ENCODE results near the gene POFUT2.
"Not testable (repeated sequence)": the region's sequence is repeated elsewhere in the genome, so short reads cannot be mapped to it uniquely, and the experiment has no call there.

The POFUT2 gene

DNA sequence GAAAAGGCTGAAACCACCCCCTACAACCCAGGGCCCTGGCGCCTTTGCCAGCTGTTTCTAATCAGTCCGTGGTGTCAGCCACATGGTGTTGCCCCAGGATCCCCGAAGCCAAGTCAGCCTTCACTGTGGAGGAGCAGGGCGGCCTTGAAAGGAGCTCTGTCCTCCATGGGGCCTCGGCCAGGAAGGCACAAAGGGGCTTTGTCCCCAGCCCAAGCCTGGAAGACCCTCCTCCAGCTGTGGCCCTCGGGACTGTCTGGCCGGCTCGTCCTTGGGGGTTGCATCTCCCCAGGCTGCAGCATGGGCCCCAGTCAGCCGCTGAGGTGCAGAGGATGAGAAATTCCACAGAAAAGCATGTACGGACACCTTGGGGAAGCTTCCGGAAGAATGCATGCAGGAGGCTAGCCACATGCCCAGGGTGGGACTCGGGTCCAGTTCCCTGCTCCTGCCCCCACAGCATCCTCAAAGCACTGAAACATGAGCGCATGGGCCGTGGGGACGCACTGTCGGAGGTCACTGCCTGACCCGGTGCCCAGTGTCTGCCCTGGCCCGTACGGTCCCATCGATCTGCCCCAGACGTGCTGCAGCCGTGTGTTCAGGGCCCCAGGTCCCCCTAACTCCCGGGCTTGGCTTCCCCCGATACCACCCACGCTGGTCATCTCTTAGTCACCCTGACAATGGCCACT lies 38.6 kb upstream of the POFUT2 start:
- DNase-seq (ENCODE audit: low read depth) = no peak

DNA sequence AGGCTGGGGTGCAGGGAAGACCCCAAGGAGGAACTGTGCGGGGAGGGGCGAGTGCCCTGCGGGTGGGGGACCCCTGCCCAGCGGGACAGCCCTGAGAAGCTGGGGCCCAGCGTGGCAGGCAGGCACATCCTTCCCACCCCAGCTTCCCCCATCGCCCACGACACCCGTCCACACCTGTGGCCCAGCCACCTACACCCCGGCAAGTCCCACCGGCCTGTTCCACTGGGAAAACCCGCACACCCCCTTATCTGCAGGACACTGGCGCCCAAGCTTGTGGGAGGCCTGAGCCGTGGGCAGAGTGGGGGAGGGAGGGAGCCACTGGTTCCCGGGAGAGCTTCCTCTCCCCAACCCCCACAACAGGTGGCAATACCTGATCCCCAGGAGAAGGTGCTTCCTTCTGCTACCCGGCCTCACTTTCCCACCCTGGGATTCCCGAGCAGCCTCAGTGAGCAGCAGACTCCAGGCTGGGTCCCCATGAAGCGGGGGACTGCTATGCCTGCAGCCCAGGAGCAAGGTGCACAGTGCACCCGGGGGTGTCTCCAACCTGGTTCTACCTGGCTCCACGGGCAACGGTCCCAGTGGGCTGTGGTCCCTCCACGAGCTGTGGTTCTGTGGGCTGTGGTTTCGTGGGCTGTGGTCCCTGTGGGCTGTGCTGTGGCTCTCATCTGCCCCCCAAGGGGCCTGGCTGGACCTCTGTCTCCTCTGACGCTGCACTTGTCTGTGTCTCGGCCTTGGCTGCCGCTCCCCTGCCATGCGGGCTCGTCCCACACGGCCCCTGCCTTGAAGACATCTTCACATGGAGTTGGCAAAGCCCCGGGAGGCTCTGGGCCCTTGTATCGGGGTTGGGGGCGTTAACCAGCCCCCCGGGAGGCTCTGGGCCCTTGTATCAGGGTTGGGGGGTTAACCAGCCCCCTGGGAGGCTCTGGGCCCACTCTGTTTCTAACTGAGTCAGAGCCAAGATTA lies 37.8 kb upstream of the POFUT2 start:
- DNase-seq (ENCODE audit: low read depth) = no peak

DNA sequence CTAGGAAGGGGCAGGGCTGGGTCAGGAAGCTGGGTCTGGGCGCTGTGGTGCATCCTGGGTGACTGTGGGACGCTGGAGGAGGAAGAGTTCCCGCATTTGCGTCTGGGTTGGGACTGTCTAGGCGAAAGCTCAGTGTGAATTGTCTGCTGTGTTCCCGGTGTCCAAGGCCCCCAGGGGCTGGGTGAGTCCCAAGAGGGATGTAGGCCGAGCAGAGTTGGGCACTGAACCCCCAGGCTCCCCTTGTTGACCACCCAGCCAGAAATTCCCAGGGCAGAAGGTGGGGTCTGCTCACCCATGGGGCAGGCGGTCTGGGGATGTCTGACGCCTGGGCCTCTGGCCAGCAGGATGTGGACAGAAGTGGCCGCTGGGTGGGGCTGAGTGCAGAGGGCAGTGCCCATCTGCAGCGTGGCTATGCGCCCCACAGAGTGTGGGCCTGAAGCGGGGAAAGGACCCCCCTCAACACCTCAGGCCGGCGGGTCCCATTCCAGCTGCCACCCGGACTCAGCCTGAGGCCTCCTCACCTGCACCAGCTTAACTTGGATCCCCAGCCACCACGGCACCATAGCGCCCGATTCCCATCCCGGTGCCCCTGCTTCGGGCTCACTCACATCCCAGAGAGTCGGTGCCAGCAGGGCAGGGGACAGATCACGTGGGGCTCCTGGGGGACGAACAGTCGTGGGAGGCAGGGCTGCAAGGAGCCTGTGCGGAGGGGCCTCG lies 37.0 kb upstream of the POFUT2 start:
- no peak for DNase-seq (ENCODE audit: low read depth)

DNA sequence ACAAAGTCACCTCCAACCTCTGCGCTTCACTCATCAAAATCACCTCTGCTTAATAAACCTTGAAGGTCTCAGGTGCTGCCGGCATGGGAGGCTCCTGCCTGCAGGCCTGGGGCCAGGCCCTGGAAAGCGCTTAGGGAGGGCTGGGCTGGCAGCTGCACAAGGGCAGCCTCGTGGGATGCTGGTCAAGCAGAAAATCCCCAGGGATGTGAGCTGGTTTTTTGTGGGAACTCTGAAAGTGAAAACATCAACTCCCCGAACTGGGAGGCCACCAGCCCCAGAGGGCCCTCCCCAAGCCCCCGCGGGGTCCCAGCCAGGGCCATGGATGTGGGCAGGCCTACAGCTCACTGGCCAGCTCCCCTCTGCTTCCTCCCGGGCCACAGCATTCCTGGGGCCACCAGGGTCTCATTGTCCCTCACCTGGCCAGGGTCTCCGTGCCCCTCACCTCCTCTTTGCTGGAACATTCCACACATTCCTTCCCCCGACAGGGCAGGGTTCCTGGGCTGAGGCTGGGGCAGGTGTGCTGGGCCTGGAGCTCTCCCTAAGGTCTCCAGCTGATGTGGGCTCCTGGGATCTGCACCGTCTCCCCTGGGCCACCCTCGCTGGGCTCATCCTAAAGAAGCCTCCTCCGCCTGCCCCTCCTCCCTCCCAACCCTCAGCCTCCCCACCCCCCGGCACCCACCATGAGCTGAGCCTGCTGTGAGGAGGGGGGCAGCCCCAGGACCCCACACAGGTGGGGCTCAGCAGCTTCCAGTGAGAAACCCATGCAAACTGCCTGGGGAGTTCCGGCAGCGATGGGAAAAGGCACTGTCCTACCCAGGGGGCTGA lies 36.0 kb upstream of the POFUT2 start:
- no peak for DNase-seq (ENCODE audit: low read depth)

DNA sequence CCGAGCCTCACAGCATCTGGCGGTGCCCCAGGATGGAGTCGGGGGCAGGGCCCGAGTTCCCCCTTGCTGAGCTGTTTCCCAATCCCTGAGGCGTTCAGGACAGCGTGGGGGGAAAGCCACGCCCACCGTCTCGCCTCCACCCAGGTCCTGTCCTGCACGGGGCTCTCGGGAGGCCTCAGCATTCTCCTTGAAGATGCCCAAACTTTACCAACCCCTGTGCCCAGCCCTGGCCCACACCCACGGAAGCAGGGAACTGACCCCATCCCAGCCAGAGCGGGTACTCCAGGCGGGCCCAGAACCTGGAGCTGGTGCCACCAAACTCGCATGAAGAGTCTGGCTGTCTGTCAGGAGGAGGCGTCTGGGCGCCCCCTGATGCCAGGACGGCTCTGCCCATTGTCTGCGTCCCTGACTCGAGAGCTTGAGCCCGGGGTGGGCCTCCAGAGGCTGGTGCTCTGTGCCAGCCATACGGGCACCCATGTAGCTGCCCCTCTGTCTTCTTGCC lies 35.3 kb upstream of the POFUT2 start:
- no peak for DNase-seq (ENCODE audit: low read depth)

DNA sequence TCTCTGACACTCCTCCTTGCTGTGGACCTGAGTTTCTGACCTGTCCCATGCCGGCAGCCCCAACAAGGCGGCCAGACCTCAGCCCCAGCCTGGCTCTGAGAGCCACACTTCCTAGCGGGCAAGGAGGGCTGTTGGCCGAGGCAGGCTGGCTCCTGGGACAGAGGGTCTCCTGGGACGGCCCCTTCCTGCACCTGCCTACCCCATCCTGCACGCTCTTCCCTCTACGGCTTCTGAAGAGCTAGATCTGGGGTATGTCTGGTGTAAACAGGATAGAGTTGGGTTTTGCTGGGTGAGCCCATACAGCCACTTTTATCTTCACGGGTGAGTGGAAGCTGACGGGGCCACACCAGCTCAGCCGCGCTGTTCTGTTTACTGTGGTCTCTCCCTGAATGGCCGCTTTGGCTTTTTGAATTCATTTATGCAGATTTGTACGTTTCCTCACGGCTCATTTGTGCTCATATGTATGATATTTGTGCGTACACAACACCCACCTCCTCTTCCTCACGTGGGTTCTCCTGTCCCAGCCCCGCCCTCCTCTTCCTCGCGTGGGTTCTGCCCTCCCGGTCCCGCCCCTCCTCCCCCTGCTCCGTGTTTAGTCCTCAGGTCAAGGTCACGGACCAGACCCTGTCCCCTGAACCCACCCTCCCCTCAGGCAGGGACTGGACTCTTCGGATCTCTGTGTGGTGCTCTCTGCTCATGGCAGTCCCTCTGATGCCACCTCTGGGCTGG lies 34.7 kb upstream of the POFUT2 start:
- DNase-seq (ENCODE audit: low read depth) = no peak

DNA sequence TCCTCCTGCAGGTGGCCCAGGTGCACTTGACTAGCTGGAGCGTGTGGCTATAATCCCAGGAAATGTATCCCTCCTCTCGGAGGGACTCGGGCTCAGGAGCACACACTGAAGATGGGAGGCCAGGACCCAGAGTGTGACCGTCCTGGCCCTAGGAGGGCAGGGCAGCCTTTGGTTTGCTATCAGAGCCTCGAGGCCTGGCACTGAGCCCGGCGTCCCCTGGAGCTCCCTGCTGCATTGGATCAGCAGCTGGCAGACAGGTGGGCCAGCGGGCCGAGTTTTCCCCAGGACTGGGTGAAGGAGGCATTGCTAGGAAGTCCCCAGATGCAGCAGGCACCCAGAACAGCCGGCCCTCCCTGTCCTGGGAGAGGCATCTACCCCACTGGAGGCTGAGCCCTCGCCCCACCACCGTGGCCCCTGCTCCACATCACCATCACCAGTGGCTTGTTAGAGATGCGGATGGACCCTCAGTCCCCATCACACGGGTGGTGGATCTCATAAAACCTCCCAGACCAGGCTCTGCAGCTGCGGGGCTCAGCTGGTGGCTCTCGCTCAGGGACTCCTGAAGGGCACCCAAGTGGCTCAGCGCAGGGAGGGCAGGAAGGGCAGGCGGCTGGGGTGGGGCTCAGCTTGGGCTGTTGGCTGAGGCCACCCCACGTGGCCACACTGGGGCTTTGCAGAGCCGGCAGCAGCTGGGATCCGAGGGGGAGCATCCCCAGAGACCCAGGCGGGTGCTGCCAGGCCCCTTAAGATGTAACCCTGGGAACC lies 32.7 kb upstream of the POFUT2 start:
- DNase-seq (ENCODE audit: low read depth) = no peak

DNA sequence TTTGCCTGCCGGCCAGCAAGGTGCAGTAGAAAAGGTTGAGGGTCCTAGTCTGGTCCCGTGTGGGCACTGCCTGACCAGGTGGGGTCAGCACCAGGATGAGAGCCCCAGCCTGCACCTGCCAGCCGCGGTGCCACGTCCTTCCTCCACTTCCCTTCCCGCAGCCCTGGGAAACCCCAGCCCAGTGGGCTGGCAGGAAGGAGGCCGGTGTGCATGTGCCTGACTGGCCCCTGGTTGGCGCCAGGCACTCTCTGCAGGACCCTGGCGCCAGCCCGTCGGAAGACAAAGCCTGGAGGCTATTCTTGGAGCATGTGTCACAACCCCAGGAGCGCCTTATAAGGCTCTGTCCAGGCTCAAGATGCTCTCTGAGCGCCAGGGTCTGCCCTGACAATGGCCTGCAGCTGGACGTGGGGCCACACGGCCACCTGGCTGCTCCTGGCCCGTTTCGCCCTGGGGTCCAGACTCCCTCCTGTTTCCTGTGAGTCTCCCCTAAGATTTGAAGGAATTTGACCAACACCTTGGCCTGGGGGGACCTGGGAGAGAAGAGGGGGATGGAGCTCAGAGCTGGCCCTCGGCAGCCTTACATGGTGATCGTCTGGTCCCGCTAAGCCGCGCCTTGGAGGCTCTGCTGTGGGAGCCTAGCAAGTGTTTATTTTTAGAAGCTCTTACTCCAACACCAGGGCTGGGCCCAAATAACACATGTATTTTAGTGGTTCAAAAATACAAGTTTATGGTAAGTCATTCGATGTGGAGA lies 31.9 kb upstream of the POFUT2 start:
- no peak for DNase-seq (ENCODE audit: low read depth)

DNA sequence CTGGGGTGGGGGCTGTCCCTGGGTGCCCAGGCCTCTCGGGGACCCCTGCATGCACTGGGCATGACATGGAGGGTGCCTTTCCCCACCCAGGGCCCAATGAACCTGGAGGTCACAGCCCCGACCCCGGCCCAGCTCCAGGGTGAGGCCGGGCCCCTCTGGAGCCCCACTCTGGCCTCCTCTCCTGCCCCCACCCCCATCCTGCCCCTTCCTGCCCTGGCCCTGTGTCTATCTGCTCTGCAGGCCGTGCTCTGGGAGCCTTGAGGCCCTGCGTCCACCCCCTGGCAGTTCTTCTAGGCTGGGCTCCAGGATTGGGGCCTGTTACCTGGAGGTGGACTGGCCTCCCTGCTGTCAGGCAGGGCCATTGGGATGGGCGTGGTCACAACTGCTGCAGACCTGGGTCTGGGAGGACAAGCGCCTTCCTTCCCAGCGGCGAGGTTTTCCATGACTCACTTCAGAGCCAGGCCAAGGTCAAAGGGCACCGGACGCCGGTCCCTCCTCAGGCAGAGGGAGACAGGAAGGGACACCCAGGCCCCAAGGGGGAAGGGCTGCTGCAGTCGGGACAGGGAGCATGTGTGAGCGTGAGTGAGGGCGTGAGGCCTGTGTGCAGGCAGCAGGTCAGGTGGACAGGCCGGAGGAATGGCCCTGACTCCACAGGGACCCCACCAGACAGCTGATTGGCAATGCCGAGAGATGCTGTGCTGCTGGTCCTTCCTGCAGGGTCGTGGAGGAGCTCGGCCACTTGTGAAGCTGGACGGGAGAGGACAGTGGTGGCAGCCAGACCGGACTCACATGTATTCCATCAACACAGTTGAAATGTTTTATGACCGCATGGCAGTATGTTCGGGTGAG lies 31.1 kb upstream of the POFUT2 start:
- no peak for DNase-seq (ENCODE audit: low read depth)

DNA sequence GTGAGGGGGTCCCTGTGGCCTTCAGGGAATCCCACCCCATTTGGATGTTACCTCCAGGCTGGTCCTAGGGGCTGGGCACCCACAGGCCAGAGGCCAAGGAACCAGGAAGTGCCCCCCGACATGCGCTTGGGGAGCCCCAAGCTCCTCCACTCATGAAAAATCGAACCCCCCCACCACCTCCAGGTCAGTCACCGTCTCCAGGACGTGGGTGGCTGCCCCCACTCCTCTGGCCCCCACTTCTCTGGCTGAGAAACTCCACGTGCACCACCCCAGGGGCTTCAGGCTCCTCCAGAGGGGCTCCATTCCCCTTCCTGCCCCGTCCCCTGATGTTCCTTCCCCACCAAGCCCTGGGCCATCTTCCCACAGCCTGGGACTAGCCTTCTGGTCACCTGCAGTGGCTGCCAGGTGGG lies 30.5 kb upstream of the POFUT2 start:
- DNase-seq (ENCODE audit: low read depth) = no peak

DNA sequence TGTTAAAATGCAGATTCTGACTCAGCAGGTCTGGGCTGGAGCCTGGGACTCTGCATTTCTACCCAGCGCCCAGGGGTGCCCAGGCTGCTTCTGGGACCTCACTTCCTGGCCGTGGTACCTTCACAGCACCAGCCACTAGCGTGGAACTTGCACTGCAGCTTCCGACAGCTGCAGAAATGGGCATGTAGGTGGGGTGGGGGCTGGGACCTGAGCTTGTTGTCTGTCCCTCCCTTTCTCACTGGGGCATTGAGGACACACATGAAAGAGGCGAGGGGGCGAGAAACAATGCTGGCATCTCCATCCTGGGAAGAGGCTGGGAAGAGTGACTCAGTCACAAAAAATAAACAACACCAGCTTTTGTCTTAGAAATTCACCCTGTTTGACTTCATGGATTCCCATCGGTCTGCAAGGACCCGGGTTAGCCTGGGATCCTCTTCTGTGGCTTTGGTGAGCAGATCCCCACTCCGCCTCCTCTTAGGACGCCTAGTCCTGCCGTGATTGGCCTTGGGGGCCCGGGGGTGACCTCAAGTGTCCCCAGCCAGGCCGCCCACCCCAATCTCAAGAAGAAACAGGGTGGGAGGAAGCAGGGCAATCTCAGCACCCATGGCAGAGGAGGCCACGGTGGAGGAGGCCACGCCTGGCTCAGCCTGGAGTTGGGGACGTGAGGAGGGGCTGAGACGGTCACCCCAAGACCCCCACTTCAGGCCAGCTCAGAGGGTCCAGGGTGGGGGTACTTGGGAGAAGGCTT lies 29.9 kb upstream of the POFUT2 start:
- DNase-seq (ENCODE audit: low read depth) = no peak

DNA sequence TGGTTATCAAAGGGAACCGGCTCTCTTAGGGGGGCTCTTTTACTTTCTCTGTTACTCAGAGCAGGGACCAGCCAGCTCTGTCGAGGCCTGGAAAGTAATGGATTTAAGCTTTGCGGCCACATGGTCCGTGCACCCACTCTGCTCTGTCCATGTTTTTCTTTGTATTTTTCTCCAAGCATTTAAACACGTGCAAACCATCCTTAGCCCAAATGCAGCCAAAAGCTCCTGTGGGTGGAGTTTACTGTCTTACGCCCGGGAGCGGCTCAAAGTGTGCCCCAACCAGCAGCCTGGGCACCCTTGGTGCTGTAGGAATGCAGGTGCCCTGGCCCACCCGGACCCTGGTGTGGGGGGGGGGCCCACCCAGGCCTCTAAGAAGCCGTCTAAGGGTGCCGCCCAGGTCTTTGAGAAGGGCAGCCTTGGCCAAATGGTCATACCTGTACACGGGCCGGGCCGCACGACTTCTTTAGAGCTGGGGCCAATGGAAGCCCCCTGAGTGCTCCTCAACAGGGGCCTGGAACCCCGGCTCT lies 29.2 kb upstream of the POFUT2 start:
- DNase-seq (ENCODE audit: low read depth) = no peak

DNA sequence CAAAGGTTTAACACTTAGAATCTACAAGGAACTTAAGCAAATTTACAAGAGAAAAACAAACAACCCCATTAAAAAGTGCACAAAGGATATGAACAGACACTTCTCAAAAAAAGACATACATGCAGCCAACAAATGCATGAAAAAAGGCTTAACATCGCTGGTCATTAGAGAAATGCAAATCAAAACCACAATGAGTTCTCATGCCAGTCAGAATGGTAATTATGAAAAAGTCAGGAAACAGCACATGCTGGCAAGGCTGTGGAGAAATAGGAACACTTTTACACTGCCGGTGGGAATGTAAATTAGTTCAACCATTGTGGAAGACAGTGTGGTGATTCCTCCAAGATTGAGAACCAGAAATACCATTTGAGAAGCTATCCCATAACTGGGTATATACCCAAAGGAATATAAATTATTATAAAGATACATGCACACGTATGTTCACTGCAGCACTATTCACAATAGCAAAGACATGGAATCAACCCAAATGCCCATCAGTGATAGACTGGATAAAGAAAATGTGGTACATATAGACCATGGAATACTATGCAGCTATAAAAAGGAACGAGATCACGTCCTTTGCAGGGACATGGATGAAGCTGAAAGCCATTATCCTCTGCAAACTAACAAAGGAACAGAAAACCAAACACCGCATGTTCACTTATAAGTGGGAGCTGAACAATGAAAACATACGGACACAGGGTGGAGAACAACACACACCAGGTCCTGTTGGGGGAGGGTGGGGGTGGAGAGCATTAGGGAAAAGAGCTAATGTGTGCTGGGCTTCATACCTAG lies 28.2 kb upstream of the POFUT2 start:
- DNase-seq (ENCODE audit: low read depth) = not testable (repeated sequence)

DNA sequence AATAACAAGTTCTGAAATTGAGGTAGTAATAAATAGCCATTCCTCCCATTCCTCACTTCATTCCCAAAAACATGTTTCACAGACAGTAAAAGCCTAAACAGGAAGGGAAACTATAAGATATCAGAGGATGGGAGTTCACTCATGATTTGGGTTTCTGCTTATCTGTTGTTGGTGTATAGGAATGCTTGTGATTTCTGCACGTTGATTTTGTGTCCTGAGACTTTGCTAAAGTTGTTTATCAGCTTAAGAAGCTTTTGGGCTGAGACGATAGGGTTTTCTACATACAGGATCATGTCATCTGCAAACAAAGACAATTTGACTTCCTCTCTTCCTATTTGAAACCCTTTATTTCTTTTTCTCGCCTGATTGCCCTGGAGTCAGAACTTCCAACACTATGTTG lies 26.0 kb upstream of the POFUT2 start:
- no peak for DNase-seq (ENCODE audit: low read depth)

DNA sequence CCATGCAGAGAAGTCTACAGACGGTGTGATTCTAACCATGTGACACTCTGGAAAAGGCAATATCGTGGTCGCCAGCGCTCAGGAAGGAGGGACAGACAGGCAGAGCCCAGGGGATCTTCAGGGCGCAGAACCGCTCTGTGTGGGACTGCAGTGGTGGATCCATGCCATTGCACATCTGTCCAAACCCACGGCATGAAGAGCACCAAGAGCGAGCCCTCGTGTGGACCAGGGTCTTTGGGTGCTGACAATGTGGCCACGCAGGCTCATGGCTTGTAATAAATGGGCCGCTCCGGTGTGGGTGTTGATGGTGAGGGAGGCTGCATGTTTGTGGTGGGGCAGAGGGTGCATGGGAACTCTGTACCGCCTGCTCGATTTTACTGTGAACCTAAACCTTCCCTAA lies 25.3 kb upstream of the POFUT2 start:
- DNase-seq (ENCODE audit: low read depth) = no peak

DNA sequence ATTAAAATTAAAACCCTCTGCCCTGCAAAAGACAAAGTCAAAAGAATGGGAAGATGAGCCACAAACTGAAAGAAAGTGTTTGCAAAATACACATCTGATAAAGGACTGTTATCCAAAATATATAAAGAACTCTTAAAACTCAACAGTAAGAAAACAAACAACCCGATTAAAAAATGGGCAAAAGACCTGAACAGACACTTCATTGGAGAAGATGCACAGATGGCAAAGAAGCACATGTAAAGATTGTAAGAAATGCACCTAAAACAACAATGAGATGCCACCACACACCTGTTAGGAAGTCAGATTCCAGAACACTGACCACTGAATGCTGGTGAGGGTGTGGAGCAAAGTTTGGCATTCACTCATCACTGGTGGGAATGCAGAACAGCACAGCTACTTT lies 24.6 kb upstream of the POFUT2 start:
- DNase-seq (ENCODE audit: low read depth) = no peak

DNA sequence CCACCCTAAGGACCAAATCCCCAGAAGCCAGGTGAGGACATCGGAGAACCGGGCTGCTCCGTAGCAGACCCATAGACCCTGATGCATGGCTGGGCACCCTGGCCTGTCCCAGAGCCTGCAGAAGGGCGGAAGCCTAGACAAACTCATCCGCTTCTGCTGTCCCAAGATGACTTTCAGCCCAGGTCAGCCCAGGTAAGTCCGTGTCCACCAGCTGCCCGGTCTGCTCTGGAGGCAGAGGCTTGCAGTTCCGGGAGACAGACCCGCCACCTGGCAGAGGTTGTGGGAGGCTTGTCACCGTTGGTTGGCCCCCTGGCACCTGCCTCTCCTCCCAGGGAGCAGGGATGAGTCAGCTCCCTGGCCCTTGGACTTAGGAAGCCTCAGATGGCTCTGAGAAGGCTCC lies 22.8 kb upstream of the POFUT2 start:
- DNase-seq (ENCODE audit: low read depth) = no peak
